CD4-positive, alpha-beta T cell treated with Interleukin-15 for 1 hour (primary cell): ENCODE measurements around the gene PNMA6A.
"Not testable (repeated sequence)": the region's sequence is repeated elsewhere in the genome, so short reads cannot be mapped to it uniquely, and the experiment has no call there.

Source experiments
- DNase-seq: peaks from one replicate; pipeline ENCODE4 v3.0.0-alpha.2; 2020

The PNMA6A gene

DNA sequence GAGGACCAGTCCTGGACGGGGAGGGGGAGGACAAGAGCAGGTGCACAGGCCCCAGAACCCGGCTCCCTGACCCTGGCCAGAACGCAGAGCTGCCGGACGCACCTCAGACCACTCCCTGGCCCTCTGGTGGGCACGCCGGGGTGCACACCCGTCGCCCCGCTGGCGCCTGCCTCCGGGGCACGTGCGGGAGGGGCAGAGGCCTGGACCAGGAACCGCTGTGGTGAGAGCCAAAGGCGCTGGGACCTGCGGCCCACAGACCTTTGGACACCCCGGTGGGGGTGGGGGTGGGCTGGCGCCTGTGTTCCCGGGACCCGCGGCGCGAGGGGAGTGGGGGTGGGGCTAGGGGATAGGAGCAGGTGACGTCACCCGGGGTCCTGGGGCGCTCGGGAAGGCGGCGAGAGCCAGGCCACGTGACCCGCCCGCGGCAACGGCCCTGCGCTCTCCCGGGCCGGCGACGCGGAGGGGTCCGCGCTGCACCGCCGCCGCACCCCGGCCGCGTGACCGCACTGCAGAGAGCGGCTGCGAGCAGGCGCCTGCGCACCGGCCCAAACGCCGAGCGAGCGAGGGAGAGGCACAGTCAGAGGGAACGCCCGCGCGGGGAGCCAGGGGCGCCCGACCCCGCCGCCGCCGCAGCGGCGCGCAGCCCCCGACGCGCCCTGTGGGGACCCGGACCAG is at the start of gene PNMA6A:
Gene PNMA6A, plus strand, starts transcription at position 546 of the 675 bp plus-strand sequence. CDS start 609 bp downstream, outside the sequence.
- not testable (repeated sequence) for DNase-seq

DNA sequence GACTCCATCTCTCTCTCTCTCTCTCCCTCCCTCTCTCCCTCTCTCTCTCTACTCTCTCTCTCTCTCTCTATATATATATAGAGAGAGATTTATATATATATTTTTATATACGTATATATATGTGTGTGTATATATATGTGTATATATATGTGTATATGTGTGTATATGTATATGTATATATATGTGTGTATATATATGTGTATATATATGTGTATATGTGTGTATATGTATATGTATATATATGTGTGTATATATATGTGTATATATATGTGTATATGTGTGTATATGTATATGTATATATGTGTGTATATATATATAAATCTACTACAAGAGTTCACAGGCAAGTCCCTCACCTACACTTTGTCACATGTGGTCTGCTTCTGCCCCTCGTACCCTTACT is 45.8 kb upstream of the PNMA6A start:
- not testable (repeated sequence) for DNase-seq

DNA sequence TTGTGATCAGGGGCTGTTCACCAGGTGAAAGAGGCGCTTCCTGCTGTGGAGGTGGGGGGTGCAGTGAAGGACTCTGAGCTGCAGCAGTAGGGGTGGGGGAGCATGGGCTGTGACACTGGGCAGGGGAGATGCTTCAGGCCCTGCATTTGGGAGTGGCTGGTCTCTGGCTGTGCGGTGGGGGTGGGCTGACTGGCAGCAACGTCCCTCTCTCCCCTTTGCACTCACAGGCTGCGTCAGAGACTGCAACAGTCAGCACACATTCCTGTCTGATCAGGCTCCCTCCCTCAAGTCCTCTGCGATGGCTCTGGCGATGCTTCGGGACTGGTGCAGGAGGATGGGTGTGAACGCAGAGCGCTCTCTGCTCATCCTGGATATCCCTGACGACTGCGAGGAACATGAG is 43.8 kb upstream of the PNMA6A start:
- not testable (repeated sequence) for DNase-seq

DNA sequence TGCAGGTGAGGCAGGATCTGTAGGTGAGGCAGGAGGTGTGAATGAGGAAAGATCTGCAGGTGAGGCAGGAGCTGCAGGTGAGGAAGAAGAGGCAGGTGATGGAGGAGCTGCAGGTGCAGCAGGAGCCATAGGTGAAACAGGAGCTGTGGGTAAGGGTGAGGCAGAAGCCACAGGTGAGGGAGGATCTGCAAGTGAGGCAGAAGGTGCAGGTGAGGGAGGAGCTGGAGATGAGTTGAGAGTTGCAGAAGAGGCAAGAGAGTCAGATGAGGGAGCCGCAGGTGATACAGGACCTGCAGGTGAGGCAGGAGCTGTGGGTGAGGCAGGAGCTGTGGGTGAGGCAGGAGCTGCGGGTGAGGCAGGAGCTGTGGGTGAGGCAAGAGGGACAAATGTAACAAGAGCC is 43.1 kb upstream of the PNMA6A start:
- no peak for DNase-seq

DNA sequence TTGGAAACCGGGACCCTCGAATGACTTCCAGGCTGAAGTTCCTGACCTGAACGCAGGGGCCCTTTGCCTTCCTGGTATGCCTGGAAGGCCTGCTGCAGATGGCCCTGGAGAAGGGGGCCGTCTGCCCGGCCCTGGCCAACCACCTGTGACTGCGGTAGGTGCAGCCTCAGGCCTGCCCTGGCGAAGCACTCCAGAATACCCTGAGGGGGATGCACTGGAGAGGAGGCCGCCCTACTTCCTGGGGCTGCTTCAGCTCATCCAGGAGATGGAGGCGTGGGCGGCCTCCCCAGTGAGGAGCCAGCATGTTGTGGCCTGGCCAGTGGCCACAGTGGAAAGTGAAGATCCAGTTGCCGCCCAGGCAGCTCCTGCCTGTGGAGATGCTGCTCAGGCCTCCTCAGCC is 42.4 kb upstream of the PNMA6A start:
- no peak for DNase-seq

DNA sequence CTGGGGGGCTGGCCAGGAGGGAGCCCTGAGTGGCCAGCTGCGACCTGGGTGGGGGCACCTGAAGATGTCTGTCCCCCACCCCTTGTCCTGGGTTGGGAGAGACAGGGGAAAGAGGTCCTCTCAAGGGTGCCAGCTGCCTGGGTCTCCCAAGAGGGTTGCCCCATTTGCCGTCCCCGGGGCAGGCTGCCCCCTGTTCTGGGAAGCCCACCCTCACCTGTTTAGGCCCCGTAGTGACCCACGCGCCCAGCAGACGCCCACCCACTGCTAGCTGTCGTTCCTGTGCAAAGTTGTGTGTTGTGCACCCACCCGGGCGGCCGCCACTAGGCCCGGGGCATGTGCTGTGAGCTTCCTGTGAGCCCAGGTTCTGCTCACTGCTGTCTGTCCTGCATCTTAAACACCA is 41.5 kb upstream of the PNMA6A start:
- no peak for DNase-seq

DNA sequence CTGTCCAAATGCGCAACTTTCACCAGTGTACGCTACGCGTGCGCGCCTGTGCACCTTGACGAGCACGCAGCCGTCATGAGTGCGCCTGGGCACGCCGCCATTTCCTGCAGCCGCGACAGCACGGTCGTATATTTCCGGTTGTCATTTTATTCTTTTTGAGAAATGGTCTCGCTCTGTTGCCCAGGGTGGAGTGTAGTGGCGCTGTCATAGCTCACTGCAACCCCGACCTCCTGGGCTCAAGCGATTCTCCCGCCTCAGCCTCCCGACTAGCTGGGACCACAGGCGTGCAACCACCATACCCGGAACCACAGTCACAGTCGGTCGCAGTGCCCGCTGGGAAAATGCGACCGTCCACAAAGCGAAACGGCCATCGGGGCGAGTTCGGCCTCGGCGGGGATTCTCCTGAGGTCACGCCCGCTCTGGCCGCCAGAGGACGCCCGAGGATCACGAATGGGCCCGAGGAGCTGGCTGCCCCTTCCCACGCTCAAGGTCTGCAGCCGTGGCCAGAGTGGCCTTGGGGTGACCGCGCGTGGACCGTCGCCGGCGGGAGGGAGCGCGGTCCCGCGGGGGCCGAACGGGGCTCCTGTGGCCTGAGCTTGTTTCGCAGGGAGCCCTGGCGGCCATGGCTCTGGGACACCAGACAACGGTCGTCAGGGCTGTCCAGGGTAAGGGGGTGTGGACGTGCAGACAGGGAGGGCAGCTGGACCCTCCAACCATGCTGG is 39.7 kb upstream of the PNMA6A start:
- DNase-seq: peak; percentile 66

DNA sequence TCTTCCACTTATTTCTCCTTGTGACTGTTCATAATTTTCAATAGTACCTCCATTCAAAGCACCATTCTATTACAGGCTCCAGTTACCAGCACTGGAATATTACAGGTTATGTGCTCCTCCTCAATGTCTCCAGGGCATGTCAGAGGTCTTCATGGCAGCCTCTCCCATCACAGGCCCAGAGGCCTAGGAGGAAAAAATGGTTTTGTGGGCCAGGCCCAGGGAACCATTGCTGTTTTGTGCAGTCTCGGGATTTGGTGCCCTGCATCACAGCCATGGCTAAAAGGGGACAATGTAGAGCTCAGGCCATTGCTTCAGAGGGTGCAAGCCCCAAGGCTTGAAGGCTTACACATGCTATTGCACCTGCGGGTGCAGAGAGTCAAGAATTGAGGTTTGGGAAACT is 23.2 kb upstream of the PNMA6A start:
- no peak for DNase-seq

DNA sequence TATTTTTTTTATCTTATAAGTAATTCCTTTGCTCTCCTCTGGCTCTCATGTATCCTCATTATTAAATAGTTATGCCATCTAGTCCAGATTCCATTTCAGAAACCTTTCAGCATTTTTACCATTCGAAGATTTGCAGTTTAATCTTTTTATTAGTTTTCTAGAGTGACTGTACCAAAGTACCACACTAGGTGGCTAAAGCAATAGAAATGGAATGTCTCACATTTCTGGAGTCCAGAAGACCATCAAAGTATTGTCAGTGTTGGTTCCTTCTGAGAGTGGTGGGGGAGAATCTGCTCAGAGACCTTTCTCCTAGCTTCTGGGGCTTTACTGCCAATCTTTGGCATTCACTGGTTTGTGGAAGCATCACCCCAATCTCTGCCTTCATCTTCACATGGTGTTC is 19.7 kb upstream of the PNMA6A start:
- DNase-seq: no peak

DNA sequence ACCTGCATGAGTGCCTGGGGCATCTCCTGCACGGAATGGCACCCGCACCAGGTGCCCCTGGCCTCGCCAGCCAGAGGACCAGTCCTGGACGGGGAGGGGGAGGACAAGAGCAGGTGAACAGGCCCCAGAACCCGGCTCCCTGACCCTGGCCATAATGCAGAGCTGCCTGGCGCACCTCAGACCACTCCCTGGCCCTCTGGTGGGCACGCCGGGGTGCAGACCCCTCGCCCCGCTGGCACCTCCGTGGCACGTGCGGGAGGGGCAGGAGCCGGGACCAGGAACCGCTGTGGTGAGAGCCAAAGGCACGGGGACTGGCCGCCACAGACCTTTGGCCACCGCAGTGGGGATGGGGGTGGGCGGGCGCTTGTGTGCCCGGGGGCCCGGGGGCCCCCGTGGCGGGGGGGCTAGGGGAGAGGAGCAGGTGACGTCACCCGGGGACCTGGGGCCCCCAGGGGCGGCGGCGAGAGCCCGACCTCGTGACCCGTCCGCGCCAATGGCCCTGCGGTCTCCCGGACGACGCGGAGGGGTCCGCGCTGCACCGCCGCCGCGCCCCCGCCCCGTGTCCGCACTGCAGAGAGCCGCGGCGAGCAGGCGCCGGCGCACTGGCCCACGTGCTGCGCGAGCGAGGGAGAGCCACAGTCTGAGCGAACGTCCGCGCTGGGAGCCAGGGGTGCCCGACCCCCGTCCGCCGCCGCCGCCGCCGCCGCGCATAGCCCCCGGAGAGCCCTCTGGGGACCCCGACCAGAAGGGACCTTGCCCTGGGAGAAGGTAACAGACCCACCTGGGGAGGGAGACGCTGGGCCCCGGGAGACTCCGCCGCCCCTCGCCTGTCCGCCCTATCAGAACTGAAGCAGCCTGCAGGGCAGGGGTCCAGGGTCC is 16.1 kb upstream of the PNMA6A start, which contains the start of gene PNMA3:
Gene PNMA3, plus strand, starts transcription at position 600 of the 879 bp plus-strand sequence. CDS start 586 bp downstream, outside the sequence.
- no peak for DNase-seq

DNA sequence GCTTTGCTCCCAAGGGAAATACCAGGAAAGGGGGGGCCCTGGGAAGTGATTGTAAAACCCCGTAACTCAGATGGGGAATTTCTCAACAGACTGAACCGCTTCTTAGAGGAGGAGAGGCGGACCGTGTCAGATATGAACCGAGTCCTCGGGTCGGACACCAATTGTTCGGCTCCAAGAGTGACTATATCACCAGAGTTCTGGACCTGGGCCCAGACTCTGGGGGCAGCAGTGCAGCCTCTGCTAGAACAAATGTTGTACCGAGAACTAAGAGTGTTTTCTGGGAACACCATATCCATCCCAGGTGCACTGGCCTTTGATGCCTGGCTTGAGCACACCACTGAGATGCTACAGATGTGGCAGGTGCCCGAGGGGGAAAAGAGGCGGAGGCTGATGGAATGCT is 15.0 kb upstream of the PNMA6A start:
- no peak for DNase-seq

DNA sequence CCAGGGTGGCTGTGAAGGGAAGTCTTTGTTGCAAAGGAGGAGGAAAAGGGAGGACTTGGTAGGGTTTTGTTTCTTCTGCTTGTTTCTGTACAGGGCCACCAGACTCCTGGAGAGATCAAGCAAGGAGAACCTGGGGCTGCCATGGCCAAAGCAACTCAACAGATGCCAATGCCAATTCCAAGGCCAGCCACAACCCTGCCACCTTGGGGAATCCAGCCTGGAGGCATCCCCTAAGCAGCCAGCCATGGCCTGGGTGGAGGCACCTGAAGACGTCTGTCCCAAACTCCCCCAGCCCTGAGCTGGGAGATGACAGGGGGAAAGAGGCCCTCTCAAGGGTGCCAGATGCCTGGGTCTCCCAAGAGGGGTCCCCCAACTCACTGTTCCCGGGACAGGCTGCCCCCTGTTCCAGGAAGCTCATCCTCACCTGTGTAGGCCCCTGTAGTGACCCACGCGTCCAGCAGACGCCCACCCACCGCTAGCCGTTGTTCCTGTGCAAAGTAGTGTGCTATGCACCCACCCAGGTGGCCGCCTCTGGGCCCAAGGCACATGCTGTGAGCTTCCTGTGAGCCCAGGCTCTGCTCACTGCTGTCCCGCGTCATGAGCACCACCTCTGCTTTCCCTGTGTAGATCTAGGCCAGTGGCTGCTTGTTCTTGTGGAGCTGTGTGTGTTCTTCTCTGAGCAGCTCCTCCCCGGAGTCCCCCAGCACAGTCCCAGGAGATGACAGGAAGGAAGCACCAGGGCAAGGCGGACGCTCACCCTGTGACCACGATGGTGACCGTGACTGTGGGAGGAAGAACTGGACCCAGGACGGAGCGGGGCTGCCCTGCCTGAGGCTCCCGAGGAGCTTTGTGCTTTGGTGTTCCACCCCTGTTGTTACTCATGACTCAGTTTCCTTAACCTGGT is 12.8 kb upstream of the PNMA6A start:
- DNase-seq: no peak

DNA sequence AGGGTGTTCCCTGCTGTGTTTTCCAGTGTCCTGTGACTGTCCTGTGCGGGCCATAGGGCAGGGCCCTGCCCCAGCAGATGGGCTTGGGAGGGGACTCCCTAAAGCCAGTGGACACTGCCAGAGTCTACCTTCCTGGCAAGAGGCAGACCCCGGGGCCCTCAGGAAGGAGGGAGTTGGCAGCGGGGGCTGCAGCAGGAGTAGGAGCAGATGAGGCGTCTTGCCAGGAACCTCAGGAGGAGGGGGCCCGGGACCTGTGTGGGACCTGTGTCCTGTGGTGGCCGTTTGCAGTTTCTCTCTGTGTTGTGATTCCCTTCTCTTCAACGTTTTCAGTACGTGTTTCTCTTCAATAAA is 12.2 kb upstream of the PNMA6A start:
- no peak for DNase-seq

DNA sequence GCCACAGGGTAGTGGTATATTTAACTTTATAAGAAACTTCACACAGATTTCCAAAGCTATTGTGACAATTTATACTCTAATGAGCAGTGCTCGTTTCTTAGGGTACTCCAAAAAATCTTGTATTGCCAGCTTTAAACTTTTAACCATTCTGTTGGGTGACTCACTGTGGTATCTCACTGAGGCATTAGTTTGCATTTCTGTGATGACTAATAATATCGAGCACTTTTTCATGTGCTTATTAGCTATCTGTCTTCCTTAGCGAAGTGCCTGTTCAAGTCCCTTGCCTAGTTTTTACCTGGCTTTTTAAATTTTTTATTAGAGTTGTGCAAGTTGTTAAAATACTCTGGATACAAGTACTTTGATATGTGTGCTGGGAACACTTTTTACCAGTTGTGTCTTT is 10.5 kb upstream of the PNMA6A start:
- no peak for DNase-seq

DNA sequence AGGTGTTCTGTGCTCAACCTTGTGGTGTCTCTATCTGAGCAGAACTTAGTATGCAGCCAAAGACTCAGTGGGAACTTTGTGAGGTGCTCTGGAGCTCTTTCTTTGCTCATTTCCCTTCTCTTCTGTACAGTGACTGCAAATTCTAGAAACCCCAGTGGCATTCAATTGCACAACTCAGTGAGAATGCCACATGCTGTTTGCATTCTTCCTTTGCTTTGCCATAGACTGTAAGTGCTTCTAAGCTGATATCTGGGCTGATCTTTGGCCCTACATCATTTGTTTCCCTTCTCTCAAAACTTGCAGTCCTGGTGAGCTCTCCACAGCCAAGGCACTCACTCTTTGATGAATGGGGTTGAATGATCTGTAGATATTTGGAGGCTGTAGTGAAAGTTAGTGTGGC is 8.9 kb upstream of the PNMA6A start:
- no peak for DNase-seq

DNA sequence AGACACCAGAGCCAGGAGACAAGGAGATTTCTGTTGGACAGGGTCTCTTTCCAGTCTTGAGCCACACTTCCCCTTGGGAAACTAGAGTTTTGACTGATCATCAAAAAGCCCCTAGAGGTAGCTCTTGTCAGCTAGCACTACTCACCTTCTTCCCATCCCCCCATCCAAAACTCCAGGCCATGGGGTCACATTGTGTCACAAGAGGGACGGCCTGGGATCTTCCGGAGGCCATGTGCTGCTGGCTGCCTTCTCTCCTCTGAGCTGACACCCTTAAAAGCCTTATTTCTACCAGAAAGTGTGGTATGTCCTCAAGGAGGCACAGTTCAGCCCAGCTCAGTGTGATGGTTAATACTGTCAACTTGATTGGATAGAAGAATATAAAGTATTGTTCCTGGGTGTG is 8.2 kb upstream of the PNMA6A start:
- no peak for DNase-seq

DNA sequence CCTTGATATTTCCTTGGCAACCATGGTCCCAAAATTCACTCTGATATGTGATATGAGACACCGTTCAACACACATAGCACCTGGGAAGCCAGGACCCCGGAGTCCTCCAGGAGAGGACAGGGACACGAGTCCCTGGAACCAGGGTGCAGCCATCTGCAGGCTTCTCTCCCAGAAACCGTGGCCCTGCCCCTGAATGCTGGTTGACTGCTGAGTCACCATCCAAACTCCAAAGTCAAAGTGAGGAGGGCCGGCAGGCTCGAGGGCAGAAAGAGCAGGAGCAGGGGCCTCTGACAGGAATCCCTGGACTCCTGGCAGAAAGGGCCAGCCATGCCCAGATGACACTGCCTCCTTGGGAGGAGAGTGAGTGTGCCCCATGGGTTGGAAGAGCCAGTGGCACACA is 6.9 kb upstream of the PNMA6A start:
- DNase-seq: no peak

DNA sequence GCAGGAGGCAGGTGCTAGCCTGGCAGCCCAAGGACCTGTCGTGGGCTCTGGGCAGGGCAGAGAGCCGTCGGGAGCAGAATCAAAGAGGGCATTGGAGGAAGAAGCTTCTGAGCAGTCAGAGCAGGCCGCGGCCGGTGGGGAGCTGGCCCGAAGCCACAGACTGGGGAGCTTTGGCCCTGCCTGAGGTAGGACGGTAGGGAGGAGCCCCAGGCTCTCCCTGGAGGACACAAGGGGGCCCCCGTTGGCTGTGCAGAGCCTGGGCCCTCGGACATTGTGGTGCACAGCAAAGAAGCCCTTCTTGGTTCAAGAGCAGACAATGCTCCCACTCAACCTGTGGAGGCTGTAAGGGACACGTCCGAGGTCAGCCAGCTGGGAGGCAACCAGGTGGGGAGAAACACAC is 5.9 kb upstream of the PNMA6A start:
- not testable (repeated sequence) for DNase-seq

DNA sequence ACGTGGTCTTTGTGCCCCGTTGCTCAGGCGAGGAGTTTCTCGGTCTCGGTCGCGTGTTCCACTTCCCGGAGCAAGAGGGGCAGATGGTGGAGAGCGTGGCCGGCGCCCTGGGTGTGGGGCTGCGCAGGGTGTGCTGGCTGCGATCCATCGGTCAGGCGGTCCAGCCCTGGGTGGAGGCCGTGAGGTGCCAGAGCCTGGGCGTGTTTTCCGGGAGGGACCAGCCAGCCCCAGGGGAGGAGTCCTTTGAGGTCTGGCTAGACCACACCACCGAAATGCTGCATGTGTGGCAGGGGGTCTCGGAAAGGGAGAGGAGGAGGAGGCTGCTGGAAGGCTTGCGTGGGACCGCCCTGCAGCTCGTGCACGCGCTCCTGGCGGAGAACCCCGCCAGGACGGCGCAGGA is 1.1 kb downstream of the PNMA6A start:
- DNase-seq: not testable (repeated sequence)

DNA sequence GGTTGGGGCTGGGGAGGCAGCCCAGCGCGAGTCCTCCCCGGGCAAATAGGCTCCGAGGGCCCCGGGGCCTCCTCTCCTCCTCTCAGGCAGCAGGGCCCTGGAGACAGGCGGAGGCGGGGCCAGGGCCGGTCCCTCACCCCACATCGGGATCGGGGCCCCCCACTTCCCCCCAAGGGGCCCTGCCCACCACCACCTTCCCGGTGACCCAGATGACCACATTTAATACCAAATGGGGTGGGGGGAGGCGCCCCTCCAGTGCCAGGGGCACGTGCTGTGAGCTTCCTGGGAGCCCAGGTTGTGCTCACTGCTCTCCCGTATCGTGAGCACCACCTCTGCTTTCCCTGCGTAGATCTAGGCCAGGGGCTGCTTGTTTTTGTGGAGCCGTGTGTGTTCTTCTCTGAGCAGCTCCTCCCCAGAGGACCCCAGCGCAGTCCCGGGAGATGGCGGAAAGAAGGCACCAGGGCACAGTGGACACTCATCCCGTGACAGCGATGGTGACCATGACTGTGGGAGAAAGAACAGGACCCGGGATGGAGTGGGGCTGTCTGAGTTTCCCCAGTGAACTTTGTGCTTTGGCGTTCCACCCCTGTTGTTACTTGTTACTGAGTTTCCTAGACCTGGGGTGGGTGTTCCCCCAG is 2.1 kb downstream of the PNMA6A start:
- no peak for DNase-seq

DNA sequence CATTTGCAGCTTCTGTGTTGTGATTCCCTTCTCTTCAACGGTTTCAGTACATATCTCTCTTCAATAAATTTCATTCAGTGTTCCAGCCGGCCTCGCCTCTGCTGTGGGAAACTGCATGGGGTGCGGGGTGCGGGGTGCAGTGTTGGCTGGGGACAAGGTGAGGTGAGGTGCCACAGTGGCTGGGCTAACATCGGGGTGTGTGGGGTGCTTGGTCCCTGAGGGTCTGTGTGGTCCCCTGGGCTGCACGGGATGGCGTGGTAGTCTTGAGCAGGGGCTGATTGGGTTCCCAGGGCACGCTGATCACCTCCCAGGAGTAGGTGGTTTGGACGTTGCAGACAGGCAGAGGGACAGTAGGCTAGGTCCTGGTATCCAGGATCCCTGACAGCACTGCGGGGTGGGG is 2.7 kb downstream of the PNMA6A start:
- DNase-seq: no peak

DNA sequence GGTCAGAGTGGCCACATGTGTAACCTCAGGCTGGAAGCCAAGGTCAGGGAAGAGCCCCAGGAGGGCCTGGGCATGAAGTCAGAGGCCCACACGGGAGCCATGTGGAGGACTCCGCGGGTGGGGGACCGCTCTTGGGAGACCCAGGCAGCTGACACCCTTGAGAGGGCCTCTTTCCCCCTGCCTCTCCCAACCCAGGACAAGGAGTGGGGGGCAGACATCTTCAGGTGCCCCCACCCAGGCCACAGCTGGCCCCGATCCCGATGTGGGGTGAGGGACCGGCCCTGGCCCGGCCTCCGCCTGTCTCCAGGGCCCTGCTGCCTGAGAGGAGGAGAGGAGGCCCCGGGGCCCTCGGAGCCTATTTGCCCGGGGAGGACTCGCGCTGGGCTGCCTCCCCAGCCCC is 3.1 kb downstream of the PNMA6A start:
- DNase-seq: no peak
